SK-N-SH (cell line): ENCODE results near the gene ZFP64. TPM values are rescaled to one million over a fixed set of nuclear protein-coding genes. Genes with fewer than 3 reads are reported as not detected.

ENCODE experiments used
- CTCF ChIA-PET: fragments of 300-600, 350-600 bp; formaldehyde crosslinking; extraction: SDS; loops from one replicate; lab custom pipeline; 2021; lab: Yijun Ruan, JAX
- POLR2A ChIA-PET: fragments of 350-600 bp; sonication (Branson Sonifier 250); formaldehyde crosslinking; extraction: SDS; loops from one replicate; lab custom pipeline; 2020; ENCODE audit warnings: antibody characterized with exemption, inconsistent platforms; lab: Yijun Ruan, JAX
- DNase-seq: peaks from one replicate; pipeline ENCODE4 v3.0.0; 2012
- H2AFZ ChIP-seq: fragments of 200-600 bp; sonication (generic); 2 replicates; pipeline ENCODE4 v1.8.1; 2016; ENCODE audit warnings: antibody characterized with exemption, mild to moderate bottlenecking, low read depth
- H3F3A ChIP-seq: fragments of 200-600 bp; sonication (generic); replicated peaks from 2 replicates; pipeline ENCODE3; 2016; ENCODE audit warnings: antibody characterized with exemption, mild to moderate bottlenecking; ENCODE audit not compliant: insufficient read depth
- H3K27ac ChIP-seq, 2 experiments: fragments of 200-500 bp in 1 of 2; fragments of 200-600 bp in 1 of 2; sonication (Bioruptor generic) in 1 of 2; sonication (generic), shearing (Covaris generic) in 1 of 2; 2 replicates each; pipeline versions ENCODE4 v1.5.1 to v1.6.1; 2014 to 2016; ENCODE audit warnings: low read depth in 2 of 2, inconsistent platforms in 1 of 2, low read length in 1 of 2, mild to moderate bottlenecking in 1 of 2, mixed read lengths in 1 of 2
- H3K27me3 ChIP-seq: fragments of 200-600 bp; sonication (generic), shearing (Covaris generic); 2 replicates; pipeline ENCODE4 v1.6.1; 2016; ENCODE audit warnings: mixed run types; ENCODE audit not compliant: insufficient read depth
- H3K36me3 ChIP-seq, 2 experiments: fragments of 200-500 bp in 1 of 2; fragments of 200-600 bp in 1 of 2; sonication (Bioruptor generic) in 1 of 2; sonication (generic) in 1 of 2; replicated peaks in 1 of 2; 2 replicates each; pipeline versions ENCODE3 to v1.5.1; 2014 to 2016; ENCODE audit warnings: low read length in 1 of 2, mild to moderate bottlenecking in 1 of 2; ENCODE audit not compliant: insufficient read depth in 2 of 2, control insufficient read depth in 1 of 2
- H3K4me1 ChIP-seq, 2 experiments: fragments of 200-500 bp in 1 of 2; fragments of 200-600 bp in 1 of 2; sonication (Bioruptor generic) in 1 of 2; sonication (generic), shearing (Covaris generic) in 1 of 2; 2 replicates each; pipeline versions ENCODE4 v1.5.1 to v1.6.1; 2014 to 2016; ENCODE audit warnings: low read depth in 1 of 2, low read length in 1 of 2, mixed run types in 1 of 2; ENCODE audit not compliant: insufficient read depth in 2 of 2, control insufficient read depth in 1 of 2
- H3K4me2 ChIP-seq: fragments of 200-600 bp; sonication (generic), shearing (Covaris generic); 2 replicates; pipeline ENCODE4 v1.6.1; 2017; ENCODE audit warnings: mixed run types
- H3K4me3 ChIP-seq, 2 experiments: fragments of 200-500 bp in 1 of 2; fragments of 200-600 bp in 1 of 2; sonication (Bioruptor generic) in 1 of 2; sonication (generic), shearing (Covaris generic) in 1 of 2; 2 replicates each; pipeline versions ENCODE4 v1.5.1 to v1.8.1; 2014 to 2016; ENCODE audit warnings: low read depth in 2 of 2, inconsistent platforms in 1 of 2, low read length in 1 of 2, mild to moderate bottlenecking in 1 of 2, mixed read lengths in 1 of 2, moderate library complexity in 1 of 2
- H3K79me2 ChIP-seq: fragments of 200-600 bp; sonication (generic); 2 replicates; pipeline ENCODE4 v1.8.1; 2017; ENCODE audit warnings: mild to moderate bottlenecking; ENCODE audit not compliant: insufficient read depth
- H3K9ac ChIP-seq: fragments of 200-600 bp; sonication (generic); 2 replicates; pipeline ENCODE4 v1.6.1; 2017; ENCODE audit warnings: mixed run types
- H3K9me2 ChIP-seq: fragments of 200-600 bp; sonication (generic); 2 replicates; pipeline ENCODE4 v1.6.1; 2017; ENCODE audit warnings: mixed run types
- H3K9me3 ChIP-seq: fragments of 200-600 bp; sonication (generic); 2 replicates; pipeline ENCODE4 v1.6.1; 2017; ENCODE audit warnings: mixed run types, mild to moderate bottlenecking, moderate library complexity
- H4K20me1 ChIP-seq: fragments of 200-600 bp; sonication (generic); 2 replicates; pipeline ENCODE4 v1.6.1; 2017; ENCODE audit warnings: mild to moderate bottlenecking, mixed run types; ENCODE audit not compliant: insufficient read depth
- CHD2 ChIP-seq: fragments of 150-350 bp; IDR thresholded peaks from 2 replicates; pipeline ENCODE4 v1.6.1; 2018; ENCODE audit warnings: low read length; ENCODE audit not compliant: partially characterized antibody
- ELF1 ChIP-seq: IDR thresholded peaks from 2 replicates; pipeline ENCODE4 v1.4.0; 2012
- EP300 ChIP-seq, 2 experiments: IDR thresholded peaks; 2 replicates each; pipeline versions ENCODE4 v1.4.0 to v1.6.1; 2012; ENCODE audit warnings: borderline replicate concordance in 1 of 2, low read depth in 1 of 2, low read length in 1 of 2
- EZH2phosphoT487 ChIP-seq: fragments of 200-600 bp; sonication (generic); IDR thresholded peaks from 2 replicates; pipeline ENCODE4 v1.6.1; 2017; ENCODE audit warnings: low read depth, mixed run types, mild to moderate bottlenecking, antibody characterized with exemption, moderate library complexity, borderline replicate concordance
- FOXJ3 ChIP-seq: sonication (generic); formaldehyde crosslinking; IDR thresholded peaks from 2 replicates; pipeline ENCODE4 v1.5.1; 2020; ENCODE audit warnings: mild to moderate bottlenecking, missing genetic modification reagents
- FOXM1 ChIP-seq: IDR thresholded peaks from 2 replicates; pipeline ENCODE4 v1.4.0; 2012; ENCODE audit warnings: low read depth, mild to moderate bottlenecking
- GATA2 ChIP-seq: sonication (generic); formaldehyde crosslinking; IDR thresholded peaks from 2 replicates; pipeline ENCODE4 v1.5.0; 2020; ENCODE audit warnings: mild to moderate bottlenecking, missing genetic modification reagents
- MEF2A ChIP-seq: IDR thresholded peaks from 2 replicates; pipeline ENCODE4 v1.4.0; 2012; ENCODE audit warnings: low read depth, borderline replicate concordance
- POLR2AphosphoS5 ChIP-seq: IDR thresholded peaks from 2 replicates; pipeline ENCODE4 v1.6.1; 2012; ENCODE audit warnings: low read depth, low read length
- RAD21 ChIP-seq: IDR thresholded peaks from 2 replicates; pipeline ENCODE4 v1.6.1; 2012; ENCODE audit warnings: mild to moderate bottlenecking, low read length
- RCOR1 ChIP-seq: fragments of 150-350 bp; IDR thresholded peaks from 2 replicates; pipeline ENCODE4 v1.6.1; 2017; ENCODE audit warnings: antibody characterized with exemption, low read length
- SMC3 ChIP-seq: IDR thresholded peaks from 2 replicates; pipeline ENCODE4 v1.6.1; 2012; ENCODE audit warnings: low read depth, low read length, improper control_type of control experiment
- TCF12 ChIP-seq: IDR thresholded peaks from 2 replicates; pipeline ENCODE4 v1.4.0; 2012
- TEAD4 ChIP-seq: IDR thresholded peaks from 2 replicates; pipeline ENCODE4 v1.4.0; 2012; ENCODE audit warnings: mild to moderate bottlenecking, borderline replicate concordance; ENCODE audit not compliant: insufficient read depth
- WGBS: methylation state at CpG from one replicate; pipeline ENCODE4 v1.1.6; 2017; ENCODE audit warnings: low lambda C conversion rate; 5-methylcytosine and 5-hydroxymethylcytosine counted together
- polyA plus RNA-seq, 3 experiments: library from polyadenylated mRNA; depleted of rRNA; stranded (reverse); fragments of >200 nt; gene quantifications; 2 replicates each; pipeline ENCODE4 v1.2.3, GENCODE V29; 2012
- TF ChIP-seq, protein P1 (sequence below): fragments of 200-600 bp; sonication (generic); IDR thresholded peaks from 2 replicates; pipeline ENCODE4 v1.6.1; 2017; ENCODE audit warnings: antibody characterized with exemption, mild to moderate bottlenecking, moderate library complexity
- TF ChIP-seq, protein P2 (sequence below): IDR thresholded peaks from 2 replicates; pipeline ENCODE4 v1.4.0; 2012; ENCODE audit warnings: low read depth, borderline replicate concordance
- TF ChIP-seq, protein P3 (sequence below): fragments of 150-350 bp; IDR thresholded peaks from 2 replicates; pipeline ENCODE4 v1.6.1; 2017; ENCODE audit warnings: antibody characterized with exemption, low read length, low read depth, borderline replicate concordance

The ZFP64 gene
- polyA plus RNA-seq, 1 of the 3 experiments (the other 2 are of a cell fraction): 12.8 TPM

DNA sequence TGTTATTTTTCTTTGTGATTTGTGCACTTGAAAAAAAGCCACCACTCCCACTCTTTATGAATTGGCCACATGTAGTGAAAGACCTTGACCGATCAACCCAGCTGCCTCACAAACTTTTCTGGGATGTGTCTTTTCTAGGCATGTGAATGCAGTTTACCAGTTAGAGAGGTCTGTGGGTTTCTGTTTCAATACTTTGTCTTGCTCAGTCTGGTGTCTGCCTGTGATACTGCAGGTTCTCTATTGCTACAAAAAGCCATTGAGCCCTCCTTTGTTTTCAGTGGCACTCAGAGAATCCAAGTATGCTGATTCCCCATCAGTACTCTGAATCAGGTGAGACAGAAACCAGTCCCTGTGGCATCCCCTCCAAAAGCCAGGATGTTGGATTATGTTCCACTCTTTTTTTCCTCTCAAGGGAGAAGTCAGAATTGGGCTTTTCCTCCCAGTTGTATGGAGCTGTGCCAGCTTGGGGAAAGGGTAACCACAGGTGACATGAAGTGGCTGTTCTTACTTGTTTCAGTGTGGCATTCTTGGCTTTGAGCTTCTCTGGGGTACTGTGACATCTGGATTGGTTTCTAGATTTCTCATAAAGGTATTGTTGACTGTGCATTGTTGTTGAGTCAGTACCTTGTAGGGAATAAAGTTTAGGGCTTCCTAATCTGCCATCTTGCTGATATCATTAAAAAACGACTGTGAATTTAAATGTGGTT lies 26.3 kb upstream of the ZFP64 start:
- no peaks in the 10 kb centered on the region for H3K9me2 ChIP-seq
- H3F3A ChIP-seq: no peaks in the 10 kb centered on the region
- no peaks in the 10 kb centered on the region for H3K79me2 ChIP-seq
- no peak overlapping the region for H2AFZ ChIP-seq
- WGBS: 47% methylated on average over 2 of the region's 2 CpGs
- H3K9ac ChIP-seq: no peak overlapping the region
- H3K4me1 ChIP-seq: no peaks in the 10 kb centered on the region
- POLR2A ChIA-PET: no interaction called here
- no peaks in the 10 kb centered on the region for H3K27me3 ChIP-seq
- H3K4me3 ChIP-seq: no peak overlapping the region
- CTCF ChIA-PET: interaction anchor here (0.7 to 1.0 kb wide), 2 partner anchors 13 to 89 kb away, joined by 3 to 5 read pairs; no protein-coding TSS in a partner anchor
- TF ChIP-seq TCF12 (no peak), EZH2phosphoT487 (no peak), EP300 (IDR thresholded peaks at IDR 0.05; ENCODE audit: borderline replicate concordance in 1 of 2, low read depth in 1 of 2, low read length in 1 of 2) (no peak), RCOR1 (no peak), CHD2 (no peak), MEF2A (no peak), FOXM1 (no peak), FOXJ3 (CRISPR knock-in tag) (no peak), GATA2 (CRISPR knock-in tag) (no peak), ELF1 (no peak), RAD21 (no peak)
- TF ChIP-seq, protein P1, sequence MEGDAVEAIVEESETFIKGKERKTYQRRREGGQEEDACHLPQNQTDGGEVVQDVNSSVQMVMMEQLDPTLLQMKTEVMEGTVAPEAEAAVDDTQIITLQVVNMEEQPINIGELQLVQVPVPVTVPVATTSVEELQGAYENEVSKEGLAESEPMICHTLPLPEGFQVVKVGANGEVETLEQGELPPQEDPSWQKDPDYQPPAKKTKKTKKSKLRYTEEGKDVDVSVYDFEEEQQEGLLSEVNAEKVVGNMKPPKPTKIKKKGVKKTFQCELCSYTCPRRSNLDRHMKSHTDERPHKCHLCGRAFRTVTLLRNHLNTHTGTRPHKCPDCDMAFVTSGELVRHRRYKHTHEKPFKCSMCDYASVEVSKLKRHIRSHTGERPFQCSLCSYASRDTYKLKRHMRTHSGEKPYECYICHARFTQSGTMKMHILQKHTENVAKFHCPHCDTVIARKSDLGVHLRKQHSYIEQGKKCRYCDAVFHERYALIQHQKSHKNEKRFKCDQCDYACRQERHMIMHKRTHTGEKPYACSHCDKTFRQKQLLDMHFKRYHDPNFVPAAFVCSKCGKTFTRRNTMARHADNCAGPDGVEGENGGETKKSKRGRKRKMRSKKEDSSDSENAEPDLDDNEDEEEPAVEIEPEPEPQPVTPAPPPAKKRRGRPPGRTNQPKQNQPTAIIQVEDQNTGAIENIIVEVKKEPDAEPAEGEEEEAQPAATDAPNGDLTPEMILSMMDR: no peak
- TF ChIP-seq, protein P2, sequence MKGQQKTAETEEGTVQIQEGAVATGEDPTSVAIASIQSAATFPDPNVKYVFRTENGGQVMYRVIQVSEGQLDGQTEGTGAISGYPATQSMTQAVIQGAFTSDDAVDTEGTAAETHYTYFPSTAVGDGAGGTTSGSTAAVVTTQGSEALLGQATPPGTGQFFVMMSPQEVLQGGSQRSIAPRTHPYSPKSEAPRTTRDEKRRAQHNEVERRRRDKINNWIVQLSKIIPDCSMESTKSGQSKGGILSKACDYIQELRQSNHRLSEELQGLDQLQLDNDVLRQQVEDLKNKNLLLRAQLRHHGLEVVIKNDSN: no peak
- TF ChIP-seq, protein P3, sequence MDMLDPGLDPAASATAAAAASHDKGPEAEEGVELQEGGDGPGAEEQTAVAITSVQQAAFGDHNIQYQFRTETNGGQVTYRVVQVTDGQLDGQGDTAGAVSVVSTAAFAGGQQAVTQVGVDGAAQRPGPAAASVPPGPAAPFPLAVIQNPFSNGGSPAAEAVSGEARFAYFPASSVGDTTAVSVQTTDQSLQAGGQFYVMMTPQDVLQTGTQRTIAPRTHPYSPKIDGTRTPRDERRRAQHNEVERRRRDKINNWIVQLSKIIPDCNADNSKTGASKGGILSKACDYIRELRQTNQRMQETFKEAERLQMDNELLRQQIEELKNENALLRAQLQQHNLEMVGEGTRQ: no peak
- H3K9me3 ChIP-seq: no peaks in the 10 kb centered on the region
- no peaks in the 10 kb centered on the region for H3K36me3 ChIP-seq
- no peaks in the 10 kb centered on the region for H4K20me1 ChIP-seq
- no peak overlapping the region for H3K4me2 ChIP-seq
- H3K27ac ChIP-seq: no peak overlapping the region
- no peak for DNase-seq

DNA sequence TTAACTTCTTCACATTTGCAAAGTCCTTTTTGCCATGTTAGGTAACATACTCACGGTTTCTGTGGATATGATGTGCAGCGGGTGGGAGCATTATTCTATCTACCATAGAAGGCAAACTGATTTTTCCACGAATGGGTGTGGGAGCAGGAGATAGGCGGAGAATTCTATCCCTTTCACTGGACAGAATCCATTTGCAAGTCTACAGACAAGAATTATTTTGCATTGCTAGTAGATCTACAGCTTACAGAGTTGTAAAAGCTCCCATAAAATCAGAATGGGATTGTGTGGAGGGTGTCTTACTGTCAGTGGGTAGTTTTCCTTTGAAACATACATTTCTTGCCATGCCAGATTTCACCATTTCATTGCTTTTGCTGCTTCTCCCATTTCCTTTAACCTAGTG lies 22.4 kb upstream of the ZFP64 start:
- POLR2A ChIA-PET: no interaction called here

More for the DNA sequence above, 22.4 kb upstream of the ZFP64 start:
- H3K27me3 ChIP-seq: no peaks in the 10 kb centered on the region
- no peaks in the 10 kb centered on the region for H3F3A ChIP-seq
- no peak overlapping the region for H3K27ac ChIP-seq
- H3K4me2 ChIP-seq: no peak overlapping the region
- H4K20me1 ChIP-seq: no peaks in the 10 kb centered on the region
- H2AFZ ChIP-seq: no peak overlapping the region
- 36% methylated on average over 4 of the region's 4 CpGs for WGBS
- H3K36me3 ChIP-seq: no peaks in the 10 kb centered on the region
- no peak for DNase-seq
- no peaks in the 10 kb centered on the region for H3K9me2 ChIP-seq
- no peak overlapping the region for H3K4me3 ChIP-seq
- H3K9ac ChIP-seq: no peak overlapping the region
- H3K9me3 ChIP-seq: no peaks in the 10 kb centered on the region
- H3K79me2 ChIP-seq: no peaks in the 10 kb centered on the region
- CTCF ChIA-PET: interaction anchor here (0.6 kb wide), 1 partner anchor 208 kb away, joined by 3 read pairs; no protein-coding TSS in a partner anchor
- no peaks in the 10 kb centered on the region for H3K4me1 ChIP-seq
- TF ChIP-seq FOXM1 (no peak), TEAD4 (no peak), GATA2 (CRISPR knock-in tag) (no peak), POLR2AphosphoS5 (no peak), SMC3 (no peak)
